Gastrocnemius medialis (tissue), 4 donors: ENCODE measurements around the gene CDR2. TPM values are rescaled to one million over a fixed set of nuclear protein-coding genes. Genes with fewer than 3 reads are reported as not detected.

Experiments used
- ATAC-seq, 2 donors: fragments of 150-250 bp; one replicate each; pipeline ENCODE4 v1.9.1; 2016
- DNase-seq, 2 donors: peaks; one replicate each; pipeline ENCODE4 v3.0.0-alpha.2; 2019
- H3K27ac ChIP-seq, 4 donors: fragments of 200-600 bp; sonication (generic); 1 replicate in 1 of 4; 2 replicates in 3 of 4; pipeline ENCODE4 v1.5.1; 2016 to 2018; ENCODE audit warnings: mild to moderate bottlenecking in 2 of 4, moderate library complexity in 1 of 4
- H3K27me3 ChIP-seq, 3 donors: fragments of 200-600 bp; sonication (generic) in 2 of 3; 1 replicate in 1 of 3; 2 replicates in 2 of 3; pipeline versions ENCODE4 v1.5.1 to v1.6.0; 2016 to 2019; ENCODE audit warnings: mild to moderate bottlenecking in 1 of 3, moderate library complexity in 1 of 3
- H3K36me3 ChIP-seq, 2 donors: fragments of 200-600 bp; sonication (generic) in 1 of 2; one replicate each; pipeline ENCODE4 v1.5.1; 2017 to 2018
- H3K4me1 ChIP-seq, 2 donors: fragments of 200-600 bp; sonication (generic) in 1 of 2; one replicate each; pipeline ENCODE4 v1.5.1; 2016 to 2017; ENCODE audit warnings: mild to moderate bottlenecking in 2 of 2
- H3K4me3 ChIP-seq, 4 donors: fragments of 200-600 bp; sonication (generic) in 3 of 4; 1 replicate in 1 of 4; 2 replicates in 3 of 4; pipeline ENCODE4 v1.5.1; 2016 to 2019; ENCODE audit warnings: mild to moderate bottlenecking in 2 of 4
- H3K9me3 ChIP-seq, 3 donors: fragments of 200-600 bp; sonication (generic) in 2 of 3; 1 replicate in 1 of 3; 2 replicates in 2 of 3; pipeline ENCODE4 v1.5.1; 2016 to 2019
- POLR2A ChIP-seq, 2 donors: fragments of 450-650 bp; IDR thresholded peaks; one replicate each; pipeline ENCODE4 v1.6.1; 2017; ENCODE audit warnings: antibody characterized with exemption in 2 of 2, mild to moderate bottlenecking in 2 of 2, moderate library complexity in 2 of 2
- in situ Hi-C, 4 donors: fragments of 200-750 bp; cut with MboI; loops; one replicate each; pipeline versions ENCODE4 v1.15.0 to v1.8.0; 2017; ENCODE audit warnings: low sequenced_read_pairs in 4 of 4
- intact Hi-C: fragments of 100-400 bp; cut with DNase I; formaldehyde crosslinking; loops from one replicate; pipeline ENCODE4 v1.15.1; 2023; ENCODE audit warnings: low total_unique reads
- total RNA-seq, 4 donors: library from RNA; depleted of rRNA; stranded (reverse); fragments of >200 nt; gene quantifications; one replicate each; pipeline versions ENCODE4 v1.1.0 to v1.2.3, GENCODE V29; 2016
- TF ChIP-seq, protein P1 (sequence below), 5 experiments: fragments of 450-650 bp in 3 of 5; fragments of 200-600 bp in 2 of 5; sonication (generic) in 2 of 5; IDR thresholded peaks in 4 of 5; conservative IDR thresholded peaks in 1 of 5; 1 replicate in 4 of 5; 2 replicates in 1 of 5; pipeline ENCODE4 v1.5.1; 2016 to 2019; ENCODE audit warnings: antibody characterized with exemption in 5 of 5, mild to moderate bottlenecking in 3 of 5, moderate library complexity in 3 of 5

CDR2 gene
- total RNA-seq, 4 donors from 2014 or later: 4.1 to 7.6 (median 7.3) TPM

DNA sequence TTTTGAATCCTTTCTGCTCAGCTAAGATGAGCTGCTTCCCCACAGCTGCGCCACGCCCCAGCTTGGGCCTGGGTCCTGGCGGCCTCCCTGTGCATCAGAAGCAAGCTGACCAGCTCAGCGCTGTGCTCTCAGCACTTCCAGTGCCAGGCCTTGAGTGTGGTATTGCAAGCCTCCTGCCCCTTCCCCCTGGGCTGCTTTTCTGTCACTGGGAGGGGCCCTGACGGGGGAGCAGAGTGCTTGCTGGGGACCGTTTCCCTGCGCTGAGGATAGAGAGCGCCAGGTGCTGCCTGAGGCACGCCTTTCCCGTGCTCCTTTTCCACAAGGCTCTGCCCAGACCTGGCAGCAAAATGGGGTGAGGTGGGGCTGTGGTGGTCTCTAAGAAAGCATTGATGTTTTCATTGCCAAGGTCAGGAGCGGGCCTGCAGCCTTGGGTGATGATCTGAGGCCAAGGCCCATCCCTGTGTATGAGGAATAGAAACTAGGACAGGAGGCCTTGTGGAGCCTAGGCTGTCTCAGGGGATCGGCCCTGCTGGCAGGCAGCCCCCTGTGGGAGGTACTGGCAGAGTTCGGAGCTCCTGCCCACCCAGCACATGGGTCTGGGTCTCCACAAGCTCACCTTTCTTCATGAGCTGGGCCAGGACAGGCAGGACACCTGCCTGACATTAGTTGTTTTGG, 47.5 kb downstream of the CDR2 start:
- H3K27me3 ChIP-seq: no peaks in the 10 kb centered on the region
- no peaks in the 10 kb centered on the region for H3K9me3 ChIP-seq
- peak overlapping the region in 2 of 4 donors; percentile 11 to 54 for H3K27ac ChIP-seq
- intact Hi-C loops: no loop called here
- TF ChIP-seq, protein P1, sequence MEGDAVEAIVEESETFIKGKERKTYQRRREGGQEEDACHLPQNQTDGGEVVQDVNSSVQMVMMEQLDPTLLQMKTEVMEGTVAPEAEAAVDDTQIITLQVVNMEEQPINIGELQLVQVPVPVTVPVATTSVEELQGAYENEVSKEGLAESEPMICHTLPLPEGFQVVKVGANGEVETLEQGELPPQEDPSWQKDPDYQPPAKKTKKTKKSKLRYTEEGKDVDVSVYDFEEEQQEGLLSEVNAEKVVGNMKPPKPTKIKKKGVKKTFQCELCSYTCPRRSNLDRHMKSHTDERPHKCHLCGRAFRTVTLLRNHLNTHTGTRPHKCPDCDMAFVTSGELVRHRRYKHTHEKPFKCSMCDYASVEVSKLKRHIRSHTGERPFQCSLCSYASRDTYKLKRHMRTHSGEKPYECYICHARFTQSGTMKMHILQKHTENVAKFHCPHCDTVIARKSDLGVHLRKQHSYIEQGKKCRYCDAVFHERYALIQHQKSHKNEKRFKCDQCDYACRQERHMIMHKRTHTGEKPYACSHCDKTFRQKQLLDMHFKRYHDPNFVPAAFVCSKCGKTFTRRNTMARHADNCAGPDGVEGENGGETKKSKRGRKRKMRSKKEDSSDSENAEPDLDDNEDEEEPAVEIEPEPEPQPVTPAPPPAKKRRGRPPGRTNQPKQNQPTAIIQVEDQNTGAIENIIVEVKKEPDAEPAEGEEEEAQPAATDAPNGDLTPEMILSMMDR (IDR thresholded peaks at IDR 0.05 in 4 of 5, conservative IDR thresholded peaks at IDR 0.05 in 1 of 5): no peak
- TF ChIP-seq POLR2A (IDR thresholded peaks at IDR 0.05): no peak
- in situ Hi-C loops: loop anchor here in 2 of 4 donors (10.0 to 25.0 kb wide), 2 partner anchors 1140 to 1172 kb away; partner anchors contain the start of genes DNAH3 (in 1 of the 2) and LDAF1 (in 1 of the 2)
- DNase-seq (no peak), ATAC-seq (no peak)
- H3K36me3 ChIP-seq: peaks cover 0 to 80% of the 10 kb centered on the region in 2 donors
- H3K4me1 ChIP-seq: peaks cover 4% of the 10 kb centered on the region in 2 donors
- H3K4me3 ChIP-seq: no peak overlapping the region

DNA sequence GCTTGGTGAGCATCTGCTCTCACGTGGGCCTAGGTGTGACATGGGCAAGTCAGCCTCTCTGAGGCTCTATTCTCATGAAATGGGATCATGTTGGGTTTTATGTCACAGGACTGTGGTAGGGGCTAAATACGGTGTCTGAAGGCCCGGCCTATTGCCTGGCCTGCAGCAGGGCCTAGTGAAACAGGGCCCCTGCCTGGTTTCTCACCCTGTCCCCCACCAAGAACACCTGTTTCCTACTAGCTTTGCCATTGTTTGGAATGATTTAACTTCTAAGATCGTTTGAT, 48.1 kb downstream of the CDR2 start:
- in situ Hi-C loops (loop anchor here in 2 of 4 donors (10.0 to 25.0 kb wide), 2 partner anchors 1139 to 1172 kb away; partner anchors contain the start of genes DNAH3 (in 1 of the 2) and LDAF1 (in 1 of the 2)), intact Hi-C loops (no loop called here)
- Histone ChIP-seq H3K9me3 (no peaks in the 10 kb centered on the region), H3K4me3 (no peak overlapping the region), H3K27me3 (no peaks in the 10 kb centered on the region), H3K36me3 (peaks cover 0 to 74% of the 10 kb centered on the region in 2 donors), H3K4me1 (peaks cover 10% of the 10 kb centered on the region in 2 donors), H3K27ac (peak overlapping the region in 2 of 4 donors; percentile 11 to 54)
- ATAC-seq: peak; percentile 33 to 61
- TF ChIP-seq POLR2A (IDR thresholded peaks at IDR 0.05): no peak
- TF ChIP-seq, protein P1 (IDR thresholded peaks at IDR 0.05 in 4 of 5, conservative IDR thresholded peaks at IDR 0.05 in 1 of 5): no peak
- DNase-seq: no peak

DNA sequence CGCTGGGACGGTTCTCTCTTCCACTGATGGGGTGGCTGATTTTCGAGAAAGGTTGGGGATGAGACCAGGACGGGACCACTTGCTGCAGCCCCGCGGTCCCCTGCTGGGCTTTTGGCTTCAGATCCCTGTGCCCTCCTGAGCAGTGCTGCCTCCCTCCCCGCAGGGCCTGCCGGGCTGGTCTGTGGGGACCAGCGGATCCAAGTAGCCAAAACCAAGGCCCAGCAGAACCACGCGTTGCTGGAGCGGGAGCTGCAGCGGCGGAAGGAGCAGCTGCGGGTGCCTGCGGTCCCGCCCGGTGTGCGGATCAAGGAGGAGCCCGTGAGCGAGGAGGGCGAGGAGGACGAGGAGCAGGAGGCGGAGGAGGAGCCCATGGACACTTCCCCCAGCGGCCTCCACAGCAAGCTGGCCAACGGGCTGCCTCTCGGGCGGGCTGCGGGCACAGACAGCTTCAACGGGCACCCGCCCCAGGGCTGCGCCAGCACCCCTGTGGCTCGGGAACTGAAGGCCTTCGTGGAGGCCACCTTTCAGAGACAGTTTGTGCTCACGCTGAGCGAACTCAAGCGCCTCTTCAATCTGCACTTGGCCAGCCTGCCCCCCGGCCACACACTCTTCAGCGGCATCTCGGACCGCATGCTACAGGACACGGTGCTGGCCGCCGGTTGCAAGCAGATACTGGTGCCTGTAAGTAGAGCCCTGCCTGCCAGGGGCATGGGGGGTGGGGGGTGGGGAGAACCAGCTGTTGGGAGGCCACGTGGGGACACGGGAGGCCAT, 48.6 kb downstream of the CDR2 start:
- H3K36me3 ChIP-seq: peaks cover 0 to 72% of the 10 kb centered on the region in 2 donors
- H3K4me3 ChIP-seq: no peak overlapping the region
- DNase-seq (peak in 1 of 2 donors; percentile 60), ATAC-seq (no peak)
- TF ChIP-seq, protein P1 (IDR thresholded peaks at IDR 0.05 in 4 of 5, conservative IDR thresholded peaks at IDR 0.05 in 1 of 5): no peak
- no peak for TF ChIP-seq POLR2A (IDR thresholded peaks at IDR 0.05)
- H3K4me1 ChIP-seq: peaks cover 10% of the 10 kb centered on the region in 2 donors
- in situ Hi-C loops (loop anchor here in 2 of 4 donors (10.0 to 25.0 kb wide), 2 partner anchors 1138 to 1171 kb away; partner anchors contain the start of genes DNAH3 (in 1 of the 2) and LDAF1 (in 1 of the 2)), intact Hi-C loops (no loop called here)
- no peaks in the 10 kb centered on the region for H3K27me3 ChIP-seq
- no peaks in the 10 kb centered on the region for H3K9me3 ChIP-seq
- H3K27ac ChIP-seq: peak overlapping the region in 3 of 4 donors; percentile 14 to 54 (median 19)

DNA sequence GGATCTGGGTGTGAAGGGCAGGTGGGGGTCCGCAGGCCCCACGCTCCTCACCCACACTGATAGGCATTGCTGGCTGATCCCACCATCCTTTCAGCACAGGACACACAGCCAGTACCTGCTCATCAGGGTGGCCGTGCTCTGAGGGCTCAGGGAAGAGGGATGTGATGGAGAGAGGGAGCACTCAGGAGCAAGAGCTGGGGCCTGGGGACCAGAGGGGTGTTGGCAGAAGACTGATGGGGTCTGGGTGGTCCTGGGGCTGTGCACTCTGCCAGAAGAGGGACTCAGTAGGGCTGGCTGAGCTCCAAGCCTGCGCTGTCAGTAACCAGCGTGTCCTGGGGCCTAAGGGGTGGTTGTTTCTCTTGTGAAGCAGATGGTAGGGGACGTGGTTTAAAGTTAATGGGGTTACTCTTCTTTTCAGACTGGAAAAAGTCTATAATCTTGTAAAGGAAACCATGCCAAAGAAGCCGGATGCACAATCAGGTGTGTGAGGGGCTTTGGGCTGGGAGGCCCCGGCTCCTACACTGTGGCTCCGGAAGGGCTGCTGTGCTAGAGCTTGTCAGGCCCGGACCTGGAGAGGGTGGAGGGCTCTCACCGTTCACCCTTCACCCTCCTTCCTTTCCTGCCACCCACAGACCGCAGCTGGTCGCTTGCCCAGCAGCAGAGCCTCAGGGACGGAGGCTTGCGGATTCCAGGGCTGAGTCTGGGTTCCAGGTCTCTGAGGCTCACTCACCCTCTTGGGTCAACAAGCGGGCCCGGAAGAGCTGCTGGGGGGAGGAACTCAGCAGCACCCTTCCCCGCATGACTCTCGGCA, 49.4 kb downstream of the CDR2 start:
- H3K9me3 ChIP-seq: no peaks in the 10 kb centered on the region
- intact Hi-C loops (loop anchor here (5.0 kb wide), 2 partner anchors 97 to 1138 kb away; no protein-coding TSS in a partner anchor), in situ Hi-C loops (loop anchor here in 2 of 4 donors (10.0 to 25.0 kb wide), 2 partner anchors 1138 to 1170 kb away; partner anchors contain the start of genes DNAH3 (in 1 of the 2) and LDAF1 (in 1 of the 2))
- peak overlapping the region in 1 of 4 donors; percentile 54 for H3K27ac ChIP-seq
- DNase-seq (no peak), ATAC-seq (no peak)
- no peak for TF ChIP-seq POLR2A (IDR thresholded peaks at IDR 0.05)
- TF ChIP-seq, protein P1 (IDR thresholded peaks at IDR 0.05 in 4 of 5, conservative IDR thresholded peaks at IDR 0.05 in 1 of 5): no peak
- H3K27me3 ChIP-seq: no peaks in the 10 kb centered on the region
- H3K4me1 ChIP-seq: peaks cover 10% of the 10 kb centered on the region in 2 donors
- H3K4me3 ChIP-seq: no peak overlapping the region
- peaks cover 0 to 72% of the 10 kb centered on the region in 2 donors for H3K36me3 ChIP-seq
